ENCODE results near the gene DYNC1H1. TPM values are rescaled to one million over a fixed set of nuclear protein-coding genes. Genes with fewer than 3 reads are reported as not detected.

DYNC1H1 gene
- total and polyA plus RNA-seq, 7 donors: 117 to 634 (median 332) TPM

DNA sequence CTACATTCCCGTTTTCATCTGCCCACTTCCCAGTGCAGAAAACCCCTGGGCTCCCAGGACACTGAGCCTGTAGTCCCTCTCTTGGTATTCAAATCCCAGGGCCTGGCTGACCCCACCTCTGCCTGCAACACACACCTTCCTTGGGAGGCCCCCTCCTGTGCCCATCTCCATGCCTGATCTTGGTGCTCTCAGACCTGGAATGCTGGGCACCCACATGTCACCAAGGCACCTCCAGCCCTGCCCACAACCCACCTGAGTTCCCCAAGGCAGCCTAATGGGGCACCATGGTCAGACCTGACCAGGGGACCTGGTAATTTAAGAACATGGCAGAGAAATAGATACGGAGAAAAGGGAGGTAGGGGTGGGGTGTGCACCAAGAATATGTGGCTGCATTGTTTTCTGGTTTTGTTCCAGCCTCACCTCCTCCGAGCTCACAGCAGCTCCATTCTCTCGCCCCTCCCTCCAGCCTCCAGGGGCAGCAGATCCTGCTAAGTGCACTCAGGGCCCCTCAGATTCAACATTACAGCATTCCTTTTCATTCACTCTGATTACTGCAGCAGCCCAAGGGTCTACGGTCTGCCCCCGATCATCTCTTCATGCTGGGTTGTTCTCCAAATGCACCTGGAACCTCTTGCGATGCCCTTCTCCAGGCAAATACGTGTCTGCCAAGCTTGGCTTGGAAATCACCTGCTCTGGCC is 131.6 kb downstream of the DYNC1H1 start:
- DNase-seq (no peak), ATAC-seq (peak in 3 of 4 donors; percentile 26 to 37 (median 36))
- Histone ChIP-seq H3K27me3 (ENCODE audit: insufficient read depth in 3 of 3, low read length in 2 of 3) (no peaks in the 10 kb centered on the region), H3K9me3 (no peaks in the 10 kb centered on the region), H3K4me1 (peaks cover 10% of the 10 kb centered on the region), H3K4me3 (no peak overlapping the region), H3K27ac (no peak overlapping the region), H3K36me3 (ENCODE audit: insufficient read depth in 1 of 2, low read depth in 1 of 2) (no peaks in the 10 kb centered on the region)
- intact Hi-C loops (cut with DNase I): loop anchor here (1.0 to 10.0 kb wide), 4 partner anchors 50 to 389 kb away; no protein-coding TSS in a partner anchor
- TF ChIP-seq, protein P1, sequence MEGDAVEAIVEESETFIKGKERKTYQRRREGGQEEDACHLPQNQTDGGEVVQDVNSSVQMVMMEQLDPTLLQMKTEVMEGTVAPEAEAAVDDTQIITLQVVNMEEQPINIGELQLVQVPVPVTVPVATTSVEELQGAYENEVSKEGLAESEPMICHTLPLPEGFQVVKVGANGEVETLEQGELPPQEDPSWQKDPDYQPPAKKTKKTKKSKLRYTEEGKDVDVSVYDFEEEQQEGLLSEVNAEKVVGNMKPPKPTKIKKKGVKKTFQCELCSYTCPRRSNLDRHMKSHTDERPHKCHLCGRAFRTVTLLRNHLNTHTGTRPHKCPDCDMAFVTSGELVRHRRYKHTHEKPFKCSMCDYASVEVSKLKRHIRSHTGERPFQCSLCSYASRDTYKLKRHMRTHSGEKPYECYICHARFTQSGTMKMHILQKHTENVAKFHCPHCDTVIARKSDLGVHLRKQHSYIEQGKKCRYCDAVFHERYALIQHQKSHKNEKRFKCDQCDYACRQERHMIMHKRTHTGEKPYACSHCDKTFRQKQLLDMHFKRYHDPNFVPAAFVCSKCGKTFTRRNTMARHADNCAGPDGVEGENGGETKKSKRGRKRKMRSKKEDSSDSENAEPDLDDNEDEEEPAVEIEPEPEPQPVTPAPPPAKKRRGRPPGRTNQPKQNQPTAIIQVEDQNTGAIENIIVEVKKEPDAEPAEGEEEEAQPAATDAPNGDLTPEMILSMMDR (IDR thresholded peaks at IDR 0.05): no peak
- WGBS, 3 donors: 34 to 56% (median 45%) methylated on average over 8 of the region's 8 CpGs

DNA sequence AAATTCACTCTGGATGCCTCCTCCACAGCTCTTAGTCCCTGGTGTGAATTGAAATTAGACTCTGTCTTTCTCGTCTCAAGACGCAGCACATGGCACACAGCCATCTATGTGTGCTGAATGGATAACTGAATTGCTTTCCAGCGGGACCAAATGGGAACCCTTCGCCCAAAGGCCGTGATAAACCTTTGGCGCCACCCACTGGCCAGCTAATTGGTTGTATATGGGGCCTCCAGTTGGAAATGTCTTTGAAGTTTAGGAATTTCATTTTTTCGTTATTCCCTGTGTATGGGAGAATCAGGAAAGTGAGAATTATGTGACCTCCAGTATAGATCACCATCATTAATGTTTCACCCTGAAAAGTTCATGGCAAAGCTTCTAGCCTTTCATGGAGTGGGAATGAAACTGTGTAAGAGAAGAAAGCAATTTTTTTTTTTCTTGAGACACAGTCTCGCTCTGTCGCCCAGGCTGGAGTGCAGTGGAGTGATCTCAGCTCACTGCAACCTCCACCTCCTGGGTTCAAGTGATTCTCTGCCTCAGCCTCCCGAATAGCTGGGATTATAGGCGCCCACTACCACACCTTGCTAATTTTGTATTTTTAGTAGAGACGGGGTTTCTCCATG is 132.3 kb downstream of the DYNC1H1 start:
- Histone ChIP-seq H3K36me3 (ENCODE audit: insufficient read depth in 1 of 2, low read depth in 1 of 2) (no peaks in the 10 kb centered on the region), H3K9me3 (no peaks in the 10 kb centered on the region), H3K27me3 (ENCODE audit: insufficient read depth in 3 of 3, low read length in 2 of 3) (no peaks in the 10 kb centered on the region), H3K27ac (no peak overlapping the region), H3K4me1 (peaks cover 10% of the 10 kb centered on the region), H3K4me3 (no peak overlapping the region)
- DNase-seq (peak; percentile 88 to 93), ATAC-seq (peak; percentile 85 to 98 (median 88))
- TF ChIP-seq, protein P1 (IDR thresholded peaks at IDR 0.05): peak; percentile 84
- 32 to 38% (median 32%) methylated on average over 12 of the region's 12 CpGs for WGBS, 3 donors
- intact Hi-C loops (cut with DNase I): loop anchor here (1.0 to 10.0 kb wide), 5 partner anchors 33 to 389 kb away; no protein-coding TSS in a partner anchor

DNA sequence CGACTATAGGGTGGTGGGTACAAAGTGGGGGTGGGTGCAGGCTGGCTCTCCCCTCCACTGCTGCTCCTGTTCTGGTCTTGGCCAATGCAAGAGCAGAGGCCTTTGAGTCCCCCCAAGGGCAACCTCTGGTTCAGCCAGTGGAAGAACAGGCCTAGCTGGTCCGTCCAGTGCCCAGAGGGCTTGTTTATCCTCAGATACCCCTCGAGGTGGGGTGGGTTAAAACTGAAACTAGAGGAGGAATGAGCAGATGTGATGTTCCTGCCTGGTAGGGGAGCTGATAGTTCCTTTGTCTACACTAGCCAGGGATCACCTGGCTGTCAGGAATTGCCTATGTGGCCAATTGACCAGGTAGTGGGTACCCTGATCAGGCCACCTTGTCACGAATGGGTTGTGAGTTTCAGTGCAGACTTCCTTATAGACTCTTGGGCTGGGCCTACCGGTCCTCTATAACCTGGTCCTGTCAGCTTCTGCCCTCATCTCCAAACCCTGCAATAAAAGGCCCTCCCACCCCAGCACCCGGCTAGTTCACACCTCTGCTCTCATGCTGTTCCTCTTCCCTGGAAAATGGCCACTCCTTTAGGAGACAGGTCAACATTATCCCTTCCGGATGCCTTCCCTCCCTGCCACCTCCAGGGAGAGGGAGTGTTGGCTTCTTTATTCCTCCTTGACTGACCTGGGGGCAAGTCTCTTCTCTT is 133.2 kb downstream of the DYNC1H1 start:
- Histone ChIP-seq H3K4me1 (peaks cover 10% of the 10 kb centered on the region), H3K27ac (no peak overlapping the region), H3K9me3 (no peaks in the 10 kb centered on the region), H3K27me3 (ENCODE audit: insufficient read depth in 3 of 3, low read length in 2 of 3) (no peaks in the 10 kb centered on the region), H3K4me3 (no peak overlapping the region), H3K36me3 (ENCODE audit: insufficient read depth in 1 of 2, low read depth in 1 of 2) (no peaks in the 10 kb centered on the region)
- TF ChIP-seq, protein P1 (IDR thresholded peaks at IDR 0.05): no peak
- no peak for DNase-seq
- WGBS, 3 donors: 80 to 81% (median 80%) methylated on average over 7 of the region's 7 CpGs
- no peak for ATAC-seq
- intact Hi-C loops (cut with DNase I): loop anchor here (1.0 to 10.0 kb wide), 4 partner anchors 34 to 390 kb away; no protein-coding TSS in a partner anchor

DNA sequence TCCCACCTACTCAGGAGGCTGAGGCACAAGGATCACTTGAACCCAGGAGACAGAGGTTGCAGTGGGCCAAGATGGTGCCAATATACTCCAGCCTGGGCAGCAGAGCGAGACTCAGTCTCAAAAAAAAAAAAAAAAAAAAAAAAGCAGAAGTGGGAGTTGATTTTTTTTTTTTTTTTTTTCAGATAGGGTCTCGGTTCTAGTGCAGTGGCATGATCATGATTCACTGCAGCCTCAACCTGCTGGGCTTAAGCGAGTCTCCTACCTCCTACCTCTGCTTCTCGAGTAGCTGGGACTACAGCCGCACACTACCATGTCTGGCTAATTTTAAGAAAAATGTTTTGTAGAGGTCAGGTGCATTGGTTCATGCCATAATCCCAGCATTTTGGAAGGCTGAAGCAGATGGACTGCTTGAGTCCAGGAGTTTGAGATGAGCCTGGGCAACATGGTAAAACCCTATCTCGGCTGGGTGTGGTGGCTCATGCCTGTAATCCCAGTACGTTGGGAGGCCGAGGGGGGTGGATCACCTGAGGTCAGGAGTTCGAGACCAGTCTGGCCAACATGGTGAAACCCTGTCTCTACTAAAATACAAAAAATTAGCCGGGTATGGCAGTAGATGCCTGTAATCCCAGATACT is 138.8 kb downstream of the DYNC1H1 start:
- H3K4me3 ChIP-seq: no peak overlapping the region
- no peaks in the 10 kb centered on the region for H3K4me1 ChIP-seq
- no peaks in the 10 kb centered on the region for H3K27me3 ChIP-seq (ENCODE audit: insufficient read depth in 3 of 3, low read length in 2 of 3)
- no peaks in the 10 kb centered on the region for H3K9me3 ChIP-seq
- ATAC-seq (no peak), DNase-seq (no peak)
- WGBS, 3 donors: 92 to 95% (median 92%) methylated on average over 10 of the region's 10 CpGs
- TF ChIP-seq, protein P1 (IDR thresholded peaks at IDR 0.05): no peak
- H3K27ac ChIP-seq: no peak overlapping the region
- no peaks in the 10 kb centered on the region for H3K36me3 ChIP-seq (ENCODE audit: insufficient read depth in 1 of 2, low read depth in 1 of 2)
- intact Hi-C loops (cut with DNase I): no loop called here

Data from psoas muscle (tissue), 8 donors.